ENCODE data around the gene FGD4. TPM values are rescaled to one million over a fixed set of nuclear protein-coding genes. Genes with fewer than 3 reads are reported as not detected.

The FGD4 gene
- total and polyA plus RNA-seq, 3 experiments from 2014 or later, result 0.64 to 1.4 (median 1.4) TPM

DNA sequence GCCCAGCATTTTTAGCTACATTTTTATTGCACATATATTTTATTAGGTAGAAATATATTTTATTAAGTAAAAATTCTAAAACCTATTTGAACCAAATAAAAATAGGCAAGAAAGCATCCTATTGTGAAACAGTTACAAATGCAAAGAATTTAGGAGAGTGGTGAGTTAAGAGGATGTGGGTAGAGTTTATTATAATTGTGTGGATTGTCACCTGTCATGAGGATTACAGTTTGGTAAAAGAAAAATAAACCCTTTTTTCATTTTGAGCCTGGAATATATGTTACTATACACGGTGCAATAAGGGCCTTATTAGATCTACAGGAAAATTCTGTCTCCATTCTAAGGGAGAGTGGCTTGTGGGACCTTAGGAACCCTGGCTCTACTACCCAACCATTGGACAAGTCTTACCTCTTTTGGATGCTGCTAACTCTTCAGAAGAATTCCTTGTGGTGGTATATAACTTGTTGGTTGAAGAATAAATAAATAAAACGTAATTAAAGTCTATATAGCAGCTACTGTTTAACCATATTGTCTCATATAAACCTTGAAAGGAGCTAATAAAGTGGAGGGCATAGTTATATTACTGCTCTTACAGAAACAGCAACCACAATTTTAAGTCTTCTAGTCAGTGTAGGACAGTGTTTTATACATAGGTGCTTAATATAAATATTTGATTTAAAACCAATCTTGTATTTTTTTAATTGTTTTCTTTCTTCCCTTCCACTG is 67.8 kb downstream of the FGD4 start:
- ChIA-PET CTCF (no interaction called here), POLR2A (no interaction called here)
- Histone ChIP-seq H3K27ac (ENCODE audit: low read depth, low read length) (no peak overlapping the region), H3K27me3 (ENCODE audit: insufficient read depth, low read length, poor library complexity, severe bottlenecking) (no peaks in the 10 kb centered on the region), H3K4me1 (ENCODE audit: insufficient read depth, low read length) (no peaks in the 10 kb centered on the region), H3K36me3 (ENCODE audit: insufficient read depth, low read length) (no peaks in the 10 kb centered on the region), H3K4me3 (ENCODE audit: low read length) (no peak overlapping the region), H3K9me3 (ENCODE audit: low read length) (no peaks in the 10 kb centered on the region)
- H3K4me1 Mint-ChIP-seq, result peaks cover 0 to 4% (median 0%) of the 10 kb centered on the region in 3 donors
- peaks cover 2 to 4% of the 10 kb centered on the region in 2 donors for H3K27me3 Mint-ChIP-seq
- H3K36me3 Mint-ChIP-seq, result no peaks in the 10 kb centered on the region
- H3K4me3 Mint-ChIP-seq, result no peak overlapping the region
- no peak overlapping the region for H3K27ac Mint-ChIP-seq
- no peaks in the 10 kb centered on the region for H3K9me3 Mint-ChIP-seq
- DNase-seq, result no peak

DNA sequence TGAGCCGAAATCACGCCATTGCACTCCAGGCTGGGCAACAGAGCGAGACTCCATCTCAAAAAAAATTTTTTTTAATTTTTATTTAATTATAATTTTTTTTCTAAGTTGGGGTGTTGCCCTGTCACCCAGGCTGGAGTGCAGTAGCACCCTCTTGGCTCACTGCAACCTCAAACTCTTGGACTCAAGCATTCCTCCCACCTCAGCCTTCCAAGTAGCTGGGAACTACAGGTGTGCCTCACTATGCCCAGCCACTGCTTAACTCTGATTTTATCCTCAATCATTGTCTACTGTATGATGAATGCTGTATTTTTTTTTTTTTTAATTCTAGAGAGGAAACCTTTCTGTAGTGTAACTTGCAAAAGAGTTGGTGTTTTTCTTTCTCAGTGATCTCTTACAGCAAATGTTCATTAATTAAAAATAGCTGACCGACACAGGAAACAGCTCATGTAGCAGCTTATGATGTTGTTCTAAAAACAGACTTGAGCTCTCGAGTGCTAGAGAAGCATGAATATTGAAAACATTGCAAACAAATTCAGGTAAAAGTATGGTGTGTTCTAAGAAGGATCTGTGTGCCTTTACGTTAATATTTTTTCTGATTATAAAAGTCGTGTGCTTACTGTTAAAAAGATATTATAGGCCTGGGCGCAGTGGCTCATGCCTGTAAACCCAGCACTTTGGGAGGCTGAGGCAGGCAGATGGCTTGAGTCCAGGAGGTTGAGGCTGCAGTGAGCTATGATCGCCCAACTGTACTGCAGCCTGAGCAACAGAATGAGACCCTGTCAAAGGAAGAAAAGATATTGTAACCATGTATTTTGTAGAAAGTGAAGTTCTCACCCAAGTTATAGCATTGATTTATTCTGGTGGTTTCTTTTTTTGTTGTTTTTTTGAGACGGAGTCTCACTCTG is 68.9 kb downstream of the FGD4 start:
- no peaks in the 10 kb centered on the region for H3K4me1 ChIP-seq (ENCODE audit: insufficient read depth, low read length)
- H3K36me3 ChIP-seq (ENCODE audit: insufficient read depth, low read length), result no peaks in the 10 kb centered on the region
- no peak overlapping the region for H3K4me3 ChIP-seq (ENCODE audit: low read length)
- POLR2A ChIA-PET, result no interaction called here
- peaks cover 0 to 2% of the 10 kb centered on the region in 2 donors for H3K27me3 Mint-ChIP-seq
- no peak overlapping the region for H3K27ac ChIP-seq (ENCODE audit: low read depth, low read length)
- no peaks in the 10 kb centered on the region for H3K27me3 ChIP-seq (ENCODE audit: insufficient read depth, low read length, poor library complexity, severe bottlenecking)
- no peak overlapping the region for H3K4me3 Mint-ChIP-seq
- no peaks in the 10 kb centered on the region for H3K9me3 Mint-ChIP-seq
- no peak overlapping the region for H3K27ac Mint-ChIP-seq
- CTCF ChIA-PET, result no interaction called here
- no peaks in the 10 kb centered on the region for H3K9me3 ChIP-seq (ENCODE audit: low read length)
- DNase-seq, result no peak
- peaks cover 0 to 4% (median 0%) of the 10 kb centered on the region in 3 donors for H3K4me1 Mint-ChIP-seq
- H3K36me3 Mint-ChIP-seq, result no peaks in the 10 kb centered on the region

- Mint-ChIP-seq H3K27me3 (peaks cover 0 to 3% of the 10 kb centered on the region in 2 donors), H3K4me3 (no peak overlapping the region), H3K9me3 (no peaks in the 10 kb centered on the region), H3K36me3 (no peaks in the 10 kb centered on the region), H3K4me1 (peaks cover 0 to 4% (median 0%) of the 10 kb centered on the region in 3 donors), H3K27ac (no peak overlapping the region)
- Histone ChIP-seq H3K9me3 (ENCODE audit: low read length) (no peaks in the 10 kb centered on the region), H3K4me1 (ENCODE audit: insufficient read depth, low read length) (no peaks in the 10 kb centered on the region), H3K36me3 (ENCODE audit: insufficient read depth, low read length) (no peaks in the 10 kb centered on the region), H3K27me3 (ENCODE audit: insufficient read depth, low read length, poor library complexity, severe bottlenecking) (no peaks in the 10 kb centered on the region), H3K4me3 (ENCODE audit: low read length) (no peak overlapping the region), H3K27ac (ENCODE audit: low read depth, low read length) (no peak overlapping the region)
- ChIA-PET POLR2A (no interaction called here), CTCF (interaction anchor here (0.7 kb wide), 1 partner anchor 187 kb away, joined by 4 read pairs; no protein-coding TSS in a partner anchor)
- DNase-seq, result no peak
These were observed 71.6 kb downstream of the FGD4 start for GRCh38 chr12:32470936-32471470.

GRCh38 chr12:32471591-32472001 is 72.2 kb downstream of the FGD4 start:
- H3K36me3 Mint-ChIP-seq, result no peaks in the 10 kb centered on the region
- H3K27me3 ChIP-seq (ENCODE audit: insufficient read depth, low read length, poor library complexity, severe bottlenecking), result no peaks in the 10 kb centered on the region
- peaks cover 0 to 3% of the 10 kb centered on the region in 2 donors for H3K27me3 Mint-ChIP-seq
- ChIA-PET POLR2A (no interaction called here), CTCF (no interaction called here)
- H3K9me3 Mint-ChIP-seq, result no peaks in the 10 kb centered on the region
- no peak overlapping the region for H3K27ac ChIP-seq (ENCODE audit: low read depth, low read length)
- H3K4me3 Mint-ChIP-seq, result no peak overlapping the region
- H3K4me1 ChIP-seq (ENCODE audit: insufficient read depth, low read length), result no peaks in the 10 kb centered on the region
- no peak overlapping the region for H3K27ac Mint-ChIP-seq
- H3K36me3 ChIP-seq (ENCODE audit: insufficient read depth, low read length), result no peaks in the 10 kb centered on the region
- no peak for DNase-seq
- no peaks in the 10 kb centered on the region for H3K9me3 ChIP-seq (ENCODE audit: low read length)
- no peak overlapping the region for H3K4me3 ChIP-seq (ENCODE audit: low read length)
- H3K4me1 Mint-ChIP-seq, result peaks cover 0 to 4% (median 0%) of the 10 kb centered on the region in 3 donors

DNA sequence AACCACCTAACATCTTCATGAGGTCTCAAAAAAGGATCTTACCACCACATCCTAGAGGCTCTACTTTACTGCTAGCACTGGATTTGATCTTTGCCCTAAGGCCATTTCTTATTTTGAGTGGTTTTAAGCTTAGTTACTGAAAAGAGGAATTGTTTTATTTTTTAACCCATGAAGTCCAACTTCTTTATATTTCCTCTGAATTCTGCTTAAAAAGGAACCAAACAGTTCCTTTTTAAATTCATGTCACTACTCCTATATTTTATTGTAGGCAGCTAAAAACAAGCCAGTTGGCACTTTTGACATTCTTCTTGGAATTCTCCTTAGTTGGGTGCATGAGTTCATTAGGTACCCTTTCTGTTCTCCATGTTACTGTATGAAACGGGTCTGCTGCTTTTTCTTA is 76.4 kb downstream of the FGD4 start:
- Histone ChIP-seq H3K27me3 (ENCODE audit: insufficient read depth, low read length, poor library complexity, severe bottlenecking) (no peaks in the 10 kb centered on the region), H3K36me3 (ENCODE audit: insufficient read depth, low read length) (no peaks in the 10 kb centered on the region), H3K27ac (ENCODE audit: low read depth, low read length) (no peak overlapping the region), H3K9me3 (ENCODE audit: low read length) (no peaks in the 10 kb centered on the region), H3K4me3 (ENCODE audit: low read length) (no peak overlapping the region), H3K4me1 (ENCODE audit: insufficient read depth, low read length) (no peaks in the 10 kb centered on the region)
- H3K4me1 Mint-ChIP-seq, result no peaks in the 10 kb centered on the region
- DNase-seq, result no peak
- ChIA-PET CTCF (no interaction called here), POLR2A (no interaction called here)
- H3K9me3 Mint-ChIP-seq, result no peaks in the 10 kb centered on the region
- H3K27ac Mint-ChIP-seq, result no peak overlapping the region
- no peaks in the 10 kb centered on the region for H3K36me3 Mint-ChIP-seq
- no peak overlapping the region for H3K4me3 Mint-ChIP-seq
- H3K27me3 Mint-ChIP-seq, result peaks cover 3 to 4% of the 10 kb centered on the region in 2 donors

DNA sequence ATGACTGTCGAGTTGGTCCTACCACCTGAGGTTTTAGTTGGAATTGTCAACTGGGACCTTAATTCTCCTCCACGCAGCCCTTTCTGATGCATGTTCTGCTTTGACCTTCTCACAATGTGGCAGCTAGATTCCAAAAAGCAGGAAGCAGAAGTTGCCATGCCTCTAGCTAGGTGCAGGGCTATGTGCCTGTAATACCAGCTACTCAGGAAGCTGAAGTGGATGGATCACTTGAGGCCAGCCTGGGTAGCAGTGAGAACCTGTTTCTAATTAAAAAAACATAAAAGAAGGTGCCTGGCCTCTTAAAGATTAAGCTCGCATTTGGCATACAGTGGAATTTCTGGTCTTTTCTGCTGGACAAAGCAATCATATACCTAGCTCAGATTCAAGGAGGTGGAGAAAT is 77.1 kb downstream of the FGD4 start:
- H3K4me1 Mint-ChIP-seq, result no peaks in the 10 kb centered on the region
- DNase-seq, result no peak
- Histone ChIP-seq H3K4me3 (ENCODE audit: low read length) (no peak overlapping the region), H3K36me3 (ENCODE audit: insufficient read depth, low read length) (no peaks in the 10 kb centered on the region), H3K4me1 (ENCODE audit: insufficient read depth, low read length) (no peaks in the 10 kb centered on the region), H3K27ac (ENCODE audit: low read depth, low read length) (no peak overlapping the region), H3K27me3 (ENCODE audit: insufficient read depth, low read length, poor library complexity, severe bottlenecking) (no peaks in the 10 kb centered on the region), H3K9me3 (ENCODE audit: low read length) (no peaks in the 10 kb centered on the region)
- no peaks in the 10 kb centered on the region for H3K36me3 Mint-ChIP-seq
- H3K27me3 Mint-ChIP-seq, result peaks cover 3 to 4% of the 10 kb centered on the region in 2 donors
- no peak overlapping the region for H3K4me3 Mint-ChIP-seq
- ChIA-PET CTCF (interaction anchor here (1.1 kb wide), 1 partner anchor 14 kb away, joined by 3 read pairs; no protein-coding TSS in a partner anchor), POLR2A (no interaction called here)
- H3K27ac Mint-ChIP-seq, result no peak overlapping the region
- H3K9me3 Mint-ChIP-seq, result no peaks in the 10 kb centered on the region

DNA sequence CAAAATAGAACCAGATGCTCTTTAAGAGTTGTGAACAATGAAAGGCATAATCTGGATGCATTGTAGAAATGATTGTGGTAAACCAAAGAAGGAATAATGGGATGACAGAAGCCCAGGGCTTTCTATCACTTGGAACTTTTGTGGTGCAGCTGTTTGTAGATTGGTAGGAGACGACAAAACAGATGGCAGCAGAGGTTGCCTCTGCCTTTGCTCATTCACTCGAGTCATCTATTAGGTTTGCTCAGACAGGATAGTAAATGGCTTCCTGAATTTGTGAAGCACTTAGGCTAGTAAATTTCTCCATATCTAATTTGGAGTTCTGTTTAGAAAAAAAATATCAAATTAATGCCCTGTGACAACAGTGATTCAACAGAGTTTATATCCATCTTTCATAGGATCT is 78.4 kb downstream of the FGD4 start:
- Histone ChIP-seq H3K27ac (ENCODE audit: low read depth, low read length) (no peak overlapping the region), H3K36me3 (ENCODE audit: insufficient read depth, low read length) (no peaks in the 10 kb centered on the region), H3K9me3 (ENCODE audit: low read length) (no peaks in the 10 kb centered on the region), H3K4me3 (ENCODE audit: low read length) (no peak overlapping the region), H3K4me1 (ENCODE audit: insufficient read depth, low read length) (no peaks in the 10 kb centered on the region), H3K27me3 (ENCODE audit: insufficient read depth, low read length, poor library complexity, severe bottlenecking) (no peaks in the 10 kb centered on the region)
- CTCF ChIA-PET, result no interaction called here
- H3K36me3 Mint-ChIP-seq, result no peaks in the 10 kb centered on the region
- no peaks in the 10 kb centered on the region for H3K4me1 Mint-ChIP-seq
- peaks cover 3 to 10% of the 10 kb centered on the region in 2 donors for H3K27me3 Mint-ChIP-seq
- no peak for DNase-seq
- POLR2A ChIA-PET, result no interaction called here
- H3K9me3 Mint-ChIP-seq, result no peaks in the 10 kb centered on the region
- no peak overlapping the region for H3K27ac Mint-ChIP-seq
- H3K4me3 Mint-ChIP-seq, result no peak overlapping the region

- Mint-ChIP-seq H3K27ac (no peak overlapping the region), H3K36me3 (no peaks in the 10 kb centered on the region), H3K9me3 (no peaks in the 10 kb centered on the region), H3K4me3 (no peak overlapping the region), H3K27me3 (peaks cover 3 to 10% of the 10 kb centered on the region in 2 donors), H3K4me1 (no peaks in the 10 kb centered on the region)
- no peaks in the 10 kb centered on the region for H3K27me3 ChIP-seq (ENCODE audit: insufficient read depth, low read length, poor library complexity, severe bottlenecking)
- no peak overlapping the region for H3K4me3 ChIP-seq (ENCODE audit: low read length)
- no peak for DNase-seq
- no peaks in the 10 kb centered on the region for H3K9me3 ChIP-seq (ENCODE audit: low read length)
- no peak overlapping the region for H3K27ac ChIP-seq (ENCODE audit: low read depth, low read length)
- ChIA-PET POLR2A (no interaction called here), CTCF (no interaction called here)
- H3K4me1 ChIP-seq (ENCODE audit: insufficient read depth, low read length), result no peaks in the 10 kb centered on the region
- H3K36me3 ChIP-seq (ENCODE audit: insufficient read depth, low read length), result no peaks in the 10 kb centered on the region
These were observed 78.8 kb downstream of the FGD4 start for GRCh38 chr12:32478166-32478565.

All from CD8-positive, alpha-beta memory T cell (primary cell).